H1 (cell line): ENCODE measurements around the gene GYPC. TPM values are rescaled to one million over a fixed set of nuclear protein-coding genes. Genes with fewer than 3 reads are reported as not detected.

Source experiments
- BRCA1 ChIP-seq: IDR thresholded peaks from 2 replicates; pipeline ENCODE4 v1.6.1; 2012; ENCODE audit warnings: low read depth, low read length, improper control_type of control experiment
- KDM5A ChIP-seq: fragments of 200-600 bp; IDR thresholded peaks from 2 replicates; pipeline ENCODE4 v1.7.1; 2012; ENCODE audit warnings: mild to moderate bottlenecking, low read length, inconsistent platforms, mixed read lengths
- TCF12 ChIP-seq: IDR thresholded peaks from 2 replicates; pipeline ENCODE4 v1.6.1; 2011; ENCODE audit warnings: low read depth, mild to moderate bottlenecking, low read length
- polyA plus RNA-seq, 7 experiments: library from polyadenylated mRNA; depleted of rRNA in 3 of 7; stranded (reverse) in 5 of 7; unstranded in 2 of 7; fragments of >200 nt in 5 of 7; fragments of 200-250 nt in 2 of 7; gene quantifications; 1 replicate in 5 of 7; 2 replicates in 1 of 7; 4 replicates in 1 of 7; pipeline versions ENCODE4 v1.2.1 to v1.2.3, GENCODE V29; 2011 to 2013; ENCODE audit warnings: missing spikeins in 2 of 7, mixed read lengths in 2 of 7
- total RNA-seq: library from RNA; stranded (reverse); fragmentation: NEBNext Ultra II Directional; extraction: Animal tissue kit (Norgen Biotek cat#: 25700); gene quantifications from 2 replicates; pipeline ENCODE4 v1.2.1, GENCODE V29; 2021
- TF ChIP-seq, protein P1 (sequence below): fragments of 300-600 bp; sonication (generic); IDR thresholded peaks from 2 replicates; pipeline ENCODE4 v1.7.1; 2012; ENCODE audit warnings: low read length, moderate library complexity, mild to moderate bottlenecking, inconsistent platforms; ENCODE audit not compliant: insufficient replicate concordance

GYPC gene
- total and polyA plus RNA-seq, 2 of the 8 experiments (the other 6 are each of a cell fraction or from before 2014, with no cell fraction given) = 26.8 to 53.6 TPM

DNA sequence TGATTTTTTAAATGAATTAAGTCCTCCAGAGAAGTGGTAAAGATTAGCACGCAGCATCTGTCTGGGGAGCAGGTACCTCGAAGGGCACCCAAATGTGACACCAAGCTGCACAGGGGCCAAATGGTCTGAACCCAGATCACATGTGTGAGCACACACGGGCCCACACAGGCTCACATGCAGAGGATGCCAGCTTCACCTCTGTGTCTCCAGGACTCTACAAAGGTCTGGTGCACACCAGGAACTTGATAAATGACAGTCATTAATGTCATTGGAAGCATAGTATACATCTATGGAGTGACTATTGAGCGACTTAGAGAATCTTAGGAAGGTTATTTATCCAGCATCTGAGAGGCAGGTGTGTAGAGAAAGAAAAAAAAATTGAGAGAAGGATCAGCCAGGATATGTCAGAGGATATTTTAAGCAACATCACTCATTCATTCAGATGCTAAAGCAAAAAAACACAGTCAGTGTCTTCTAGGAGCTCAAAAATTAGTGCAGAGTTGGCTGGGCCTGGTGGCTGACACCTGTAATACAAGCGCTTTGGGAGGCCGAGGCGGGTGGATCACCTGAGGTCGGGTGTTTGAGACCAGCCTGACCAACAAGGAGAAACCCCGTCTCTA, 23.2 kb downstream of the GYPC start (continued):
- TF ChIP-seq, protein P1, sequence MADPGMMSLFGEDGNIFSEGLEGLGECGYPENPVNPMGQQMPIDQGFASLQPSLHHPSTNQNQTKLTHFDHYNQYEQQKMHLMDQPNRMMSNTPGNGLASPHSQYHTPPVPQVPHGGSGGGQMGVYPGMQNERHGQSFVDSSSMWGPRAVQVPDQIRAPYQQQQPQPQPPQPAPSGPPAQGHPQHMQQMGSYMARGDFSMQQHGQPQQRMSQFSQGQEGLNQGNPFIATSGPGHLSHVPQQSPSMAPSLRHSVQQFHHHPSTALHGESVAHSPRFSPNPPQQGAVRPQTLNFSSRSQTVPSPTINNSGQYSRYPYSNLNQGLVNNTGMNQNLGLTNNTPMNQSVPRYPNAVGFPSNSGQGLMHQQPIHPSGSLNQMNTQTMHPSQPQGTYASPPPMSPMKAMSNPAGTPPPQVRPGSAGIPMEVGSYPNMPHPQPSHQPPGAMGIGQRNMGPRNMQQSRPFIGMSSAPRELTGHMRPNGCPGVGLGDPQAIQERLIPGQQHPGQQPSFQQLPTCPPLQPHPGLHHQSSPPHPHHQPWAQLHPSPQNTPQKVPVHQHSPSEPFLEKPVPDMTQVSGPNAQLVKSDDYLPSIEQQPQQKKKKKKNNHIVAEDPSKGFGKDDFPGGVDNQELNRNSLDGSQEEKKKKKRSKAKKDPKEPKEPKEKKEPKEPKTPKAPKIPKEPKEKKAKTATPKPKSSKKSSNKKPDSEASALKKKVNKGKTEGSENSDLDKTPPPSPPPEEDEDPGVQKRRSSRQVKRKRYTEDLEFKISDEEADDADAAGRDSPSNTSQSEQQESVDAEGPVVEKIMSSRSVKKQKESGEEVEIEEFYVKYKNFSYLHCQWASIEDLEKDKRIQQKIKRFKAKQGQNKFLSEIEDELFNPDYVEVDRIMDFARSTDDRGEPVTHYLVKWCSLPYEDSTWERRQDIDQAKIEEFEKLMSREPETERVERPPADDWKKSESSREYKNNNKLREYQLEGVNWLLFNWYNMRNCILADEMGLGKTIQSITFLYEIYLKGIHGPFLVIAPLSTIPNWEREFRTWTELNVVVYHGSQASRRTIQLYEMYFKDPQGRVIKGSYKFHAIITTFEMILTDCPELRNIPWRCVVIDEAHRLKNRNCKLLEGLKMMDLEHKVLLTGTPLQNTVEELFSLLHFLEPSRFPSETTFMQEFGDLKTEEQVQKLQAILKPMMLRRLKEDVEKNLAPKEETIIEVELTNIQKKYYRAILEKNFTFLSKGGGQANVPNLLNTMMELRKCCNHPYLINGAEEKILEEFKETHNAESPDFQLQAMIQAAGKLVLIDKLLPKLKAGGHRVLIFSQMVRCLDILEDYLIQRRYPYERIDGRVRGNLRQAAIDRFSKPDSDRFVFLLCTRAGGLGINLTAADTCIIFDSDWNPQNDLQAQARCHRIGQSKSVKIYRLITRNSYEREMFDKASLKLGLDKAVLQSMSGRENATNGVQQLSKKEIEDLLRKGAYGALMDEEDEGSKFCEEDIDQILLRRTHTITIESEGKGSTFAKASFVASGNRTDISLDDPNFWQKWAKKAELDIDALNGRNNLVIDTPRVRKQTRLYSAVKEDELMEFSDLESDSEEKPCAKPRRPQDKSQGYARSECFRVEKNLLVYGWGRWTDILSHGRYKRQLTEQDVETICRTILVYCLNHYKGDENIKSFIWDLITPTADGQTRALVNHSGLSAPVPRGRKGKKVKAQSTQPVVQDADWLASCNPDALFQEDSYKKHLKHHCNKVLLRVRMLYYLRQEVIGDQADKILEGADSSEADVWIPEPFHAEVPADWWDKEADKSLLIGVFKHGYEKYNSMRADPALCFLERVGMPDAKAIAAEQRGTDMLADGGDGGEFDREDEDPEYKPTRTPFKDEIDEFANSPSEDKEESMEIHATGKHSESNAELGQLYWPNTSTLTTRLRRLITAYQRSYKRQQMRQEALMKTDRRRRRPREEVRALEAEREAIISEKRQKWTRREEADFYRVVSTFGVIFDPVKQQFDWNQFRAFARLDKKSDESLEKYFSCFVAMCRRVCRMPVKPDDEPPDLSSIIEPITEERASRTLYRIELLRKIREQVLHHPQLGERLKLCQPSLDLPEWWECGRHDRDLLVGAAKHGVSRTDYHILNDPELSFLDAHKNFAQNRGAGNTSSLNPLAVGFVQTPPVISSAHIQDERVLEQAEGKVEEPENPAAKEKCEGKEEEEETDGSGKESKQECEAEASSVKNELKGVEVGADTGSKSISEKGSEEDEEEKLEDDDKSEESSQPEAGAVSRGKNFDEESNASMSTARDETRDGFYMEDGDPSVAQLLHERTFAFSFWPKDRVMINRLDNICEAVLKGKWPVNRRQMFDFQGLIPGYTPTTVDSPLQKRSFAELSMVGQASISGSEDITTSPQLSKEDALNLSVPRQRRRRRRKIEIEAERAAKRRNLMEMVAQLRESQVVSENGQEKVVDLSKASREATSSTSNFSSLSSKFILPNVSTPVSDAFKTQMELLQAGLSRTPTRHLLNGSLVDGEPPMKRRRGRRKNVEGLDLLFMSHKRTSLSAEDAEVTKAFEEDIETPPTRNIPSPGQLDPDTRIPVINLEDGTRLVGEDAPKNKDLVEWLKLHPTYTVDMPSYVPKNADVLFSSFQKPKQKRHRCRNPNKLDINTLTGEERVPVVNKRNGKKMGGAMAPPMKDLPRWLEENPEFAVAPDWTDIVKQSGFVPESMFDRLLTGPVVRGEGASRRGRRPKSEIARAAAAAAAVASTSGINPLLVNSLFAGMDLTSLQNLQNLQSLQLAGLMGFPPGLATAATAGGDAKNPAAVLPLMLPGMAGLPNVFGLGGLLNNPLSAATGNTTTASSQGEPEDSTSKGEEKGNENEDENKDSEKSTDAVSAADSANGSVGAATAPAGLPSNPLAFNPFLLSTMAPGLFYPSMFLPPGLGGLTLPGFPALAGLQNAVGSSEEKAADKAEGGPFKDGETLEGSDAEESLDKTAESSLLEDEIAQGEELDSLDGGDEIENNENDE = no peak
- TF ChIP-seq BRCA1 (no peak), TCF12 (no peak), KDM5A (no peak)
